ENCODE measurements around the gene RASSF6.
"Not testable (repeated sequence)": the region's sequence is repeated elsewhere in the genome, so short reads cannot be mapped to it uniquely, and the experiment has no call there.

The RASSF6 gene

DNA sequence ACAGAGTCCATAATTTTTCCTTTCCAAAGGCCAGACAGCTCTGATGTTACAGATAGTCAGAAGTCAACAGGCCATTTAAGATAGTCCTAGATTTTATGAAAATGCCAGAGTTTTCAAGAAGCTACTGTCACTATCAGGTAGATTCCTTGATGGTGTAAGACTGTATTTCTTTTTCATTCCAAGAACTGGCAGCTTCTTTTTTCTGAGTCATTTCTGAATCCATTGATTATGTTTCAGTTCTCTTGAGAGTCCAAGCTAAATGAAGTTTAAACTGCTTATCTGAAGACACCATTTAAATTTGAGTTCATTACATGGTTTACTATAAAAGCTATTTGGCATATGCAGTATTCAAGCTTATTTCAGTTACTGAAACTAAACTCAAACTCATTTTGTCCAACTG is 44.6 kb downstream of the RASSF6 start:
- no peak for DNase-seq (ENCODE audit: low spot score)

DNA sequence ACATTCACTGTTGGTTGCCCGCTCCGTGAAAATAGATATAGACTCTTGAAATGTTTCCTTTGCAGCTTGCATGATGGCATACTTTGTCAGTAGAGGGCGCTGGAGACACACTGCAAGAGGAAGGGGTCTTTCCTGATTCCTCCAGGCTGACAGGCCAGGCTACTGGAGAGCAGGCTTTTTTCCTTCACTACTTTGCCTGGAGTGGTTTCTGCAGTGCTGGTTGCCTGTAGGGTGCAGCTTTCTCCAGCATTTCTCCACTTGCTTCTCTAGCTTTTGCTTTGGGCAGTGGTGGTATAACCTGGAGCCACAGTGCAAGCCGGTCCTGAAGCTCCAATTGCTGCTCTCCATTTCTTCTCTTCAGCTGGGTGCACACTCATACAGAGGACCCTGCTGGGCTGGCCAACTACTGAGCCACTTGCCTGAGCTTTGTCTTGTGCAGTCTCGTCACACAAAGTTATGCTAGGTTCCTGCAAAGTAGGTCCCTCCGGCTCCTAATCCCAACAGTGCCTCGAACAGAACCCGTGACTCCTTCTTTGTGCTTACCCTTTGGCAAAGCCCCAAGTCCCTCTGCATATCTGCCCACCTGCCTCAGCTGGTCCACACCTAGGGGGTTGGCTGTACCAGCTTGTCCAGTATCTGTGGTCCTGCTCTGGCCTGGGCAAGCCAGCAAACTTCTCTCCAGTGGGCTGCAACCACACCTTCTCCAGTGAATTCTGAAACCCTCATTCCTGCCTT is 46.3 kb downstream of the RASSF6 start:
- peak; percentile 22 for DNase-seq (ENCODE audit: low spot score)

DNA sequence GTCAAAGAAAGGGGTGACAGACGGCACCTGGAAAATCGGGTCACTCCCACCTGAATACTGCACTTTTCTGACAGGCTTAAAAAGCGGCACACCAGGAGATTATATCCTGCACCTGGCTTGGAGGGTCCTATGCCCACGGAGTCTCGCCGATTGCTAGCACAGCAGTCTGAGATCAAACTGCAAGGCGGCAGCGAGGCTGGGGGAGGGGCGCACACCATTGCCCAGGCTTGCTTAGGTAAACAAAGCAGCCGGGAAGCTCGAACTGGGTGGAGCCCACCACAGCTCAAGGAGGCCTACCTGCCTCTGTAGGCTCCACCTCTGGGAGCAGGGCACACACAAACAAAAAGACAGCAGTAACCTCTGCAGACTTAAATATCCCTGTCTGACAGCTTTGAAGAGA is 69.4 kb downstream of the RASSF6 start:
- DNase-seq (ENCODE audit: low spot score), result not testable (repeated sequence)

DNA sequence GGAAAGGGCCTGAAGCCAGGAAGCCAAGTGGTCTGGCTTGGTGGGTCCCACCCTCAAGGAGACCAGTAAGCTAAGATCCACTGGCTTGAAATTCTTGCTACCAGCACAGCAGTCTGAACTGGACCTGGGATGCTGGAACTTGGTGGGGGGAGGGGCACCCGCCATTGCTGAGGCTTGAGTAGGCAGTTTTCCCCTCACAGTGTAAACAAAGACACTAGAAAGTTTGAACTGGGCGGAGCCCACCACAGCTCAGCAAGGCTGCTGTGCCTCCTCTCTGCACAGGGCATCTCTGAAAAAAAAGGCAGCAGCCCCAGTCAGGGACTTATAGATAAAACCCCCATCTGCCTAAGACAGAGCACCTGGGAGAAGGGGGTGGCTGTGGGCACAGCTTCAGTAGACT is 75.6 kb downstream of the RASSF6 start:
- no peak for DNase-seq (ENCODE audit: low spot score)

DNA sequence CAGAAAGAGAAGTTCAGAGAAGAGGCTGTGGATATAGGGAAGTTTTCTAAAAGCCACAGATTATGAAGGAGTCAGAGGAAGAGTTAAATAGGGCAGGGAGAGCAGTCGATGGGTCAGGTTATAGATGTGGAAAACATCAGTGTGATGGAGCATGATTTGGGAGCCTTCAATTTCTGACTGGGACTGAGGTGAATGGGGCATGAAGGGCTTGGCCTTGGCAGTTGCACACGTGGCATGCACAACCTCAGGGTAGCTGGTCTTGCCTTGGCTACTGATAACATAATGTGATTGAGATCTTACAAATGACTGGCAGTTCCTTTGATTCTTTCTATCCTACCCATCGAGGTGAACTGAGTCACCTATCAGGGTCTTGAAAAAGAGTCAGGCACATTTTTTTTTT is 79.0 kb downstream of the RASSF6 start:
- no peak for DNase-seq (ENCODE audit: low spot score)

DNA sequence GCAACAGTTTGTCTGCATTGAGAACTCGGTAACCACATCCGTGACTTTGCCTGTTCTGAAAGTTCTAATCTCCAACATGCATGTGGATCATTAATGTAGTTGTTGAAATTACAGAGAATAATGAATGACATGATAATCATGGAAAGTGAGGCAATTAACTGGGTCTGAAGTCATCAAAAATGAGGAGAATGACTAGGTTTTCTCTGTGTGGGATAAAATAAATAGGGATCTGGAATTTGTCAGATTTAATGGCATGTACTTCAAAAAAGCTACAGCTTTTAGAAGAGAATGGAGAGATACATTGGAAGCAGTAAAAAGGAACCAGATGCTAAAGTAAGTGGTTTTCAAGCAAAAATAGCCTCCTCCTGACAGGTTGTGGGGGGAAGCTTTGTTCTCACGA is 79.4 kb downstream of the RASSF6 start:
- DNase-seq (ENCODE audit: low spot score), result no peak

DNA sequence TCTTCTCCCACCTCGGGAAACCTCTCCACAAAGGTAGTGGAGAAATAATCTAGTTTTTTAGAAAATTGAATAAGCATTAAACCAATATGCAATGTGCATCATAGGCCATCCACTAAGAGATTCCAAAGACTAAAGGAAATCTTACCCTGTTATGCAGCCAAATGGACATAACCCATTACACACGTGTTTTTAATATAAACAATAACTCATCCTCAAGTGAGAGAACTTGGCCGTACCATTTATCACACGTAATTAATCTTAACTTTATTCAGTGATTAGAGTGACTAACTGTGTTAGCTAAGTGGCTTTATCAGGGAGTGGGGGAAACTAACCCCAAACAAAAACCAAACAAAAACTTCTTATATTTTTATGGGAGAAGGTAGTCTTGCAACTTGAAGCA is 80.8 kb downstream of the RASSF6 start:
- no peak for DNase-seq (ENCODE audit: low spot score)

- DNase-seq (ENCODE audit: low spot score), result no peak
Measured at GRCh38 chr4:73538162-73538561, 82.1 kb downstream of the RASSF6 start.

- DNase-seq (ENCODE audit: low spot score), result no peak
Measured at GRCh38 chr4:73533515-73534422, 86.5 kb downstream of the RASSF6 start.

- DNase-seq (ENCODE audit: low spot score), result no peak
Measured at GRCh38 chr4:73528171-73528570, 92.1 kb downstream of the RASSF6 start.

DNA sequence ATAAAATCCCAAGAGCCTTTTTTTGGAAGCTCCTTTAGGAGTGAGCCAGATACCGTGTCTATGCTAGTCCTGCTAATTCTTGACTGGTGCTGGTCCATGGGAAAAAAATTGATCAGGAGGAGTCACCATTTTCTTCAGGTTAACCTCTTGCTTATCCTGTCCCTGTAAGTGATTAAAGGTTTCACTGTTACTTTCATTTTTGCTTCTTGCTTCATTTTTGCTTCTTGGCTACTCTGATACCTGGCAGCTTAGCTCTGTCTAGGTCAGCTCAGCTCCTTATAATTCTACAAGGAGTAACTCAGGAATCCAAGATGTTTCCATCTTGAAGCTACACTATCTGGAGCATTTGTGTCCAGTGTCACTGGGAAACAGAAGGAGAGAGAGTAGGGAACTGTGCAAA is 93.0 kb downstream of the RASSF6 start:
- DNase-seq (ENCODE audit: low spot score), result no peak

GRCh38 chr4:73525611-73526010 is 94.6 kb downstream of the RASSF6 start:
- DNase-seq (ENCODE audit: low spot score), result no peak

- no peak for DNase-seq (ENCODE audit: low spot score)
Measured at GRCh38 chr4:73523126-73523525, 97.1 kb downstream of the RASSF6 start.

Measured in hepatic stellate cell (primary cell).